IMR-90 (cell line): ENCODE measurements around the gene VPS39. TPM values are rescaled to one million over a fixed set of nuclear protein-coding genes. Genes with fewer than 3 reads are reported as not detected.

Experiments used
- ATAC-seq: fragments of 200-7000 bp; cut with Tn5 transposase; 2 replicates; pipeline ENCODE4 v1.9.1; 2020; ENCODE audit warnings: low read depth, mild to moderate bottlenecking, moderate library complexity
- BruUV-seq: library from RNA; stranded (reverse); fragments of 400-500 nt; replicated peaks from 2 replicates; lab custom pipeline; 2021; lab: Mats Ljungman, UMichigan
- CTCF ChIA-PET: fragments of 300-600 bp; formaldehyde crosslinking; extraction: SDS; loops from one replicate; lab custom pipeline; 2021; ENCODE audit warnings: antibody characterized with exemption; lab: Yijun Ruan, JAX
- POLR2A ChIA-PET: fragments of 300-600 bp; sonication (Branson Sonifier 250); formaldehyde crosslinking; loops from one replicate; lab custom pipeline; 2022; ENCODE audit warnings: antibody characterized with exemption; ENCODE audit not compliant: unreplicated experiment; lab: Charles Lee
- DNase-seq: peaks from one replicate; pipeline ENCODE4 v3.0.0; 2013
- H2AFZ ChIP-seq: replicated peaks from 2 replicates; pipeline ENCODE3; 2013; ENCODE audit warnings: low read length, mild to moderate bottlenecking; ENCODE audit not compliant: poor library complexity
- H2AK5ac ChIP-seq: 2 replicates; pipeline ENCODE4 v1.6.1; 2013; ENCODE audit warnings: low read depth, low read length, inconsistent platforms
- H2AK9ac ChIP-seq: replicated peaks from 2 replicates; pipeline ENCODE3; 2013; ENCODE audit warnings: mild to moderate bottlenecking, low read depth, low read length, moderate library complexity; ENCODE audit not compliant: poor library complexity
- H2BK120ac ChIP-seq: 2 replicates; pipeline ENCODE4 v1.6.1; 2013; ENCODE audit warnings: low read depth, low read length, inconsistent platforms
- H2BK15ac ChIP-seq: 3 replicates; pipeline ENCODE4 v1.6.1; 2013; ENCODE audit warnings: low read depth, low read length, inconsistent platforms
- H2BK20ac ChIP-seq: 2 replicates; pipeline ENCODE4 v1.6.1; 2013; ENCODE audit warnings: low read depth, mild to moderate bottlenecking, inconsistent platforms, low read length, moderate library complexity
- H2BK5ac ChIP-seq: 2 replicates; pipeline ENCODE4 v1.6.1; 2013; ENCODE audit warnings: mild to moderate bottlenecking, low read depth, low read length, inconsistent platforms; ENCODE audit not compliant: poor library complexity, severe bottlenecking
- H3K14ac ChIP-seq: replicated peaks from 2 replicates; pipeline ENCODE4 v1.6.1; 2013; ENCODE audit warnings: low read depth, low read length, inconsistent platforms
- H3K18ac ChIP-seq: 2 replicates; pipeline ENCODE4 v1.6.1; 2013; ENCODE audit warnings: low read depth, low read length, control low read depth
- H3K23ac ChIP-seq: 2 replicates; pipeline ENCODE4 v1.6.1; 2013; ENCODE audit warnings: low read depth, low read length, inconsistent platforms
- H3K27ac ChIP-seq: 2 replicates; pipeline ENCODE4 v1.5.1; 2013; ENCODE audit warnings: mild to moderate bottlenecking, control low read depth, low read length; ENCODE audit not compliant: insufficient read depth
- H3K27me3 ChIP-seq: 2 replicates; pipeline ENCODE4 v1.6.1; 2013; ENCODE audit warnings: low read length; ENCODE audit not compliant: control insufficient read depth, insufficient read depth
- H3K36me3 ChIP-seq: 2 replicates; pipeline ENCODE4 v1.6.1; 2013; ENCODE audit warnings: low read length, mixed read lengths; ENCODE audit not compliant: control insufficient read depth, insufficient read depth
- H3K4ac ChIP-seq: 2 replicates; pipeline ENCODE4 v1.6.1; 2013; ENCODE audit warnings: low read depth, low read length, inconsistent platforms
- H3K4me1 ChIP-seq: 2 replicates; pipeline ENCODE4 v1.6.1; 2013; ENCODE audit warnings: low read length, mixed read lengths; ENCODE audit not compliant: control insufficient read depth, insufficient read depth
- H3K4me2 ChIP-seq: 2 replicates; pipeline ENCODE4 v1.6.1; 2013; ENCODE audit warnings: low read depth, mild to moderate bottlenecking, control low read depth, low read length, moderate library complexity
- H3K4me3 ChIP-seq: 2 replicates; pipeline ENCODE4 v1.5.1; 2013; ENCODE audit warnings: low read depth, mild to moderate bottlenecking, control low read depth, low read length, moderate library complexity; ENCODE audit not compliant: insufficient read depth
- H3K56ac ChIP-seq: 2 replicates; pipeline ENCODE4 v1.6.1; 2013; ENCODE audit warnings: low read length, inconsistent platforms; ENCODE audit not compliant: insufficient read depth; ENCODE audit errors: extremely low read depth
- H3K79me1 ChIP-seq, 2 experiments: 2 replicates each; pipeline ENCODE4 v1.6.1; 2013; ENCODE audit warnings: low read length in 2 of 2, inconsistent platforms in 1 of 2, low read depth in 1 of 2
- H3K9ac ChIP-seq: 2 replicates; pipeline ENCODE4 v1.6.1; 2013; ENCODE audit warnings: low read depth, low read length, control low read depth
- H3K9me1 ChIP-seq: 2 replicates; pipeline ENCODE4 v1.6.1; 2013; ENCODE audit warnings: low read length, inconsistent platforms; ENCODE audit not compliant: insufficient read depth
- H3K9me3 ChIP-seq: 2 replicates; pipeline ENCODE4 v1.6.1; 2013; ENCODE audit warnings: low read length; ENCODE audit not compliant: control insufficient read depth, insufficient read depth
- H4K20me1 ChIP-seq: 2 replicates; pipeline ENCODE4 v1.6.1; 2013; ENCODE audit warnings: low read length, inconsistent platforms; ENCODE audit not compliant: insufficient read depth
- H4K5ac ChIP-seq: 2 replicates; pipeline ENCODE4 v1.6.1; 2013; ENCODE audit warnings: mild to moderate bottlenecking, low read depth, low read length, control low read depth
- H4K8ac ChIP-seq, 2 experiments: 2 replicates each; pipeline ENCODE4 v1.6.1; 2013; ENCODE audit warnings: low read depth in 2 of 2, low read length in 2 of 2, control low read depth in 1 of 2, inconsistent platforms in 1 of 2
- H4K91ac ChIP-seq: 2 replicates; pipeline ENCODE4 v1.6.1; 2013; ENCODE audit warnings: low read depth, low read length, inconsistent platforms; ENCODE audit not compliant: insufficient read depth
- BHLHE40 ChIP-seq: fragments of 150-350 bp; IDR thresholded peaks from 2 replicates; pipeline ENCODE4 v1.6.1; 2016; ENCODE audit warnings: mild to moderate bottlenecking, low read depth, low read length
- CEBPB ChIP-seq: IDR thresholded peaks from 2 replicates; pipeline ENCODE4 v1.6.1; 2012; ENCODE audit warnings: low read depth, low read length, improper control_type of control experiment
- CHD1 ChIP-seq: IDR thresholded peaks from 2 replicates; pipeline ENCODE4 v1.6.1; 2012; ENCODE audit warnings: low read depth, low read length, improper control_type of control experiment
- CTCF ChIP-seq: conservative IDR thresholded peaks from 2 replicates; pipeline ENCODE4 v1.5.1; 2012; ENCODE audit warnings: mild to moderate bottlenecking, low read depth, low read length, improper control_type of control experiment
- ELK1 ChIP-seq: fragments of 150-350 bp; IDR thresholded peaks from 2 replicates; pipeline ENCODE4 v1.6.1; 2016; ENCODE audit warnings: low read depth, mild to moderate bottlenecking, low read length, moderate library complexity, borderline replicate concordance
- FOS ChIP-seq: fragments of 150-350 bp; IDR thresholded peaks from 2 replicates; pipeline ENCODE4 v1.6.1; 2016; ENCODE audit warnings: low read depth, low read length
- MAFK ChIP-seq: IDR thresholded peaks from 2 replicates; pipeline ENCODE4 v1.6.1; 2012; ENCODE audit warnings: low read depth, low read length, improper control_type of control experiment
- MAZ ChIP-seq: IDR thresholded peaks from 2 replicates; pipeline ENCODE4 v1.6.1; 2012; ENCODE audit warnings: low read depth, mild to moderate bottlenecking, low read length, improper control_type of control experiment, moderate library complexity, borderline replicate concordance
- MXI1 ChIP-seq: IDR thresholded peaks from 2 replicates; pipeline ENCODE4 v1.6.1; 2012; ENCODE audit warnings: low read depth, mild to moderate bottlenecking, low read length, moderate library complexity, borderline replicate concordance
- RFX5 ChIP-seq: IDR thresholded peaks from 2 replicates; pipeline ENCODE4 v1.8.0; 2012; ENCODE audit warnings: low read depth, mild to moderate bottlenecking, low read length, moderate library complexity
- SMC3 ChIP-seq: fragments of 150-350 bp; IDR thresholded peaks from 2 replicates; pipeline ENCODE4 v1.6.1; 2016; ENCODE audit warnings: low read depth, mild to moderate bottlenecking, antibody characterized with exemption, low read length, moderate library complexity
- WGBS, 2 experiments: methylation state at CpG; one replicate each; pipeline versions ENCODE4 v1.1.5 to v1.1.7; 2013; ENCODE audit warnings: missing lambda C conversion rate in 2 of 2; ENCODE audit not compliant: insufficient read length in 1 of 2; ENCODE audit errors: extremely low coverage in 2 of 2; 5-methylcytosine and 5-hydroxymethylcytosine counted together
- dilution Hi-C: fragments of 300-500 bp; cut with HindIII; formaldehyde crosslinking; loops from one replicate; pipeline ENCODE4 v1.14.3; 2018; ENCODE audit warnings: low sequenced_read_pairs; ENCODE audit not compliant: unreplicated experiment
- in situ Hi-C: fragments of 300-500 bp; cut with MboI; formaldehyde crosslinking; loops from 3 replicates; pipeline ENCODE4 v1.14.3; 2019; ENCODE audit warnings: low sequenced_read_pairs, inconsistent platforms, mixed read lengths
- intact Hi-C: fragments of 100-400 bp; cut with micrococcal nuclease; formaldehyde crosslinking; loops from 2 replicates; pipeline ENCODE4 v1.10.0; 2022
- polyA plus RNA-seq, 3 experiments: library from polyadenylated mRNA; depleted of rRNA; stranded (reverse); fragments of >200 nt; gene quantifications; 2 replicates each; pipeline ENCODE4 v1.2.3, GENCODE V29; 2012; ENCODE audit warnings: low replicate concordance in 1 of 3
- total RNA-seq: library from RNA; depleted of rRNA; stranded (reverse); fragments of >200 nt; gene quantifications from 2 replicates; pipeline ENCODE4 v1.2.3, GENCODE V29; 2012
- TF ChIP-seq, protein P1 (sequence below): fragments of 150-350 bp; IDR thresholded peaks from 2 replicates; pipeline ENCODE4 v1.6.1; 2017; ENCODE audit warnings: mild to moderate bottlenecking, antibody characterized with exemption, low read length, low read depth

The VPS39 gene
- total and polyA plus RNA-seq, 2 of the 4 experiments (the other 2 are of a cell fraction), result 49.7 to 52.2 TPM

DNA sequence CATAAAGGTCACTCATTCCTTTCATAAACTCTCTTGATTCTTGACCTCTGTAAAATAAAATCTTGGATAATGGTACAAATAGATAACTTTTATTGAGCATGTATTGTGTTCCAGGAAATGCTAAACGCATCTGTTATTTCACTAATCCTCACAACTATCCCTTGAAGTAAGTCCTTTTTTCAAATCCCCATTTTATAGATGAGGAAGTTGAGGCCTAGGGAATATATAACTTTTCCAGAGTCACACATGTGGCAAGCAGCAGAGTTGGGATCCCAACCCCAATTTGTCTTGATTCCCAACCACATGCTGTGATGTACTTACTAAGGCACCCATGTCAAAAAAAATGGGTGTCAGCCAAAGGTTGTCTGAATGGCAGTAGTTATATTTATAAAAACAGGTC, 6.3 kb downstream of the VPS39 start:
- DNase-seq (no peak), ATAC-seq (no peak)
- in situ Hi-C loops (no loop called here), dilution Hi-C loops (no loop called here), intact Hi-C loops (no loop called here)
- H3K18ac ChIP-seq, result no peak overlapping the region
- no peak overlapping the region for H3K27ac ChIP-seq
- BruUV-seq, result no TSS peak
- no peak overlapping the region for H2AK9ac ChIP-seq
- no peak overlapping the region for H3K9ac ChIP-seq
- H3K23ac ChIP-seq, result no peak overlapping the region
- H3K56ac ChIP-seq, result no peak overlapping the region
- no peak overlapping the region for H2AFZ ChIP-seq
- H4K5ac ChIP-seq, result no peak overlapping the region
- POLR2A ChIA-PET, result no interaction called here
- H4K91ac ChIP-seq, result no peak overlapping the region
- no peak overlapping the region for H2BK120ac ChIP-seq
- H2BK5ac ChIP-seq, result no peak overlapping the region
- no peak overlapping the region for H3K4ac ChIP-seq
- H3K9me1 ChIP-seq, result peaks cover 6% of the 10 kb centered on the region
- H3K4me2 ChIP-seq, result no peak overlapping the region
- peaks cover 42 to 69% of the 10 kb centered on the region in 2 experiments for H3K79me1 ChIP-seq
- no peaks in the 10 kb centered on the region for H3K27me3 ChIP-seq
- TF ChIP-seq CHD1 (no peak), BHLHE40 (no peak), RFX5 (no peak), SMC3 (no peak), MAFK (no peak), CEBPB (no peak), MXI1 (no peak), MAZ (no peak), CTCF (no peak), ELK1 (no peak), FOS (no peak)
- TF ChIP-seq, protein P1, sequence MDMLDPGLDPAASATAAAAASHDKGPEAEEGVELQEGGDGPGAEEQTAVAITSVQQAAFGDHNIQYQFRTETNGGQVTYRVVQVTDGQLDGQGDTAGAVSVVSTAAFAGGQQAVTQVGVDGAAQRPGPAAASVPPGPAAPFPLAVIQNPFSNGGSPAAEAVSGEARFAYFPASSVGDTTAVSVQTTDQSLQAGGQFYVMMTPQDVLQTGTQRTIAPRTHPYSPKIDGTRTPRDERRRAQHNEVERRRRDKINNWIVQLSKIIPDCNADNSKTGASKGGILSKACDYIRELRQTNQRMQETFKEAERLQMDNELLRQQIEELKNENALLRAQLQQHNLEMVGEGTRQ, result no peak
- H3K4me3 ChIP-seq, result no peak overlapping the region
- peaks cover under 1% of the 10 kb centered on the region; the same call in 1 of the 2 replicates for H3K4me1 ChIP-seq
- peaks cover 17% of the 10 kb centered on the region for H3K36me3 ChIP-seq
- H4K8ac ChIP-seq, result no peak overlapping the region
- no peak overlapping the region for H2BK20ac ChIP-seq
- no peak overlapping the region for H3K14ac ChIP-seq
- CTCF ChIA-PET, result no interaction called here
- peaks cover 4% of the 10 kb centered on the region; the same call in 1 of the 2 replicates for H4K20me1 ChIP-seq
- no peaks in the 10 kb centered on the region for H3K9me3 ChIP-seq
- no peak overlapping the region for H2BK15ac ChIP-seq
- WGBS, 2 experiments, result no CpG with 5 or more reads among the region's 1 CpG
- no peak overlapping the region for H2AK5ac ChIP-seq
